Adrenal gland (tissue), 5 donors: ENCODE measurements around the gene DDX31.

Experiments used
- POLR2A ChIP-seq, 2 donors: fragments of 450-650 bp; IDR thresholded peaks; one replicate each; pipeline ENCODE4 v1.6.1; 2017; ENCODE audit warnings: antibody characterized with exemption in 2 of 2, mild to moderate bottlenecking in 2 of 2, moderate library complexity in 1 of 2
- TF ChIP-seq, protein P1 (sequence below), 6 experiments: fragments of 450-650 bp in 4 of 6; fragments of 200-600 bp in 2 of 6; sonication (generic) in 1 of 6; IDR thresholded peaks; 1 replicate in 5 of 6; 2 replicates in 1 of 6; pipeline versions ENCODE4 v1.5.1 to v1.8.0; 2016 to 2021; ENCODE audit warnings: antibody characterized with exemption in 6 of 6, mild to moderate bottlenecking in 2 of 6, moderate library complexity in 1 of 6
- donor health status: DM: no; HTN: no; CAD: no.

- TF ChIP-seq, protein P1, sequence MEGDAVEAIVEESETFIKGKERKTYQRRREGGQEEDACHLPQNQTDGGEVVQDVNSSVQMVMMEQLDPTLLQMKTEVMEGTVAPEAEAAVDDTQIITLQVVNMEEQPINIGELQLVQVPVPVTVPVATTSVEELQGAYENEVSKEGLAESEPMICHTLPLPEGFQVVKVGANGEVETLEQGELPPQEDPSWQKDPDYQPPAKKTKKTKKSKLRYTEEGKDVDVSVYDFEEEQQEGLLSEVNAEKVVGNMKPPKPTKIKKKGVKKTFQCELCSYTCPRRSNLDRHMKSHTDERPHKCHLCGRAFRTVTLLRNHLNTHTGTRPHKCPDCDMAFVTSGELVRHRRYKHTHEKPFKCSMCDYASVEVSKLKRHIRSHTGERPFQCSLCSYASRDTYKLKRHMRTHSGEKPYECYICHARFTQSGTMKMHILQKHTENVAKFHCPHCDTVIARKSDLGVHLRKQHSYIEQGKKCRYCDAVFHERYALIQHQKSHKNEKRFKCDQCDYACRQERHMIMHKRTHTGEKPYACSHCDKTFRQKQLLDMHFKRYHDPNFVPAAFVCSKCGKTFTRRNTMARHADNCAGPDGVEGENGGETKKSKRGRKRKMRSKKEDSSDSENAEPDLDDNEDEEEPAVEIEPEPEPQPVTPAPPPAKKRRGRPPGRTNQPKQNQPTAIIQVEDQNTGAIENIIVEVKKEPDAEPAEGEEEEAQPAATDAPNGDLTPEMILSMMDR (IDR thresholded peaks at IDR 0.05) = no peak
- no peak for TF ChIP-seq POLR2A (IDR thresholded peaks at IDR 0.05)
Measured at GRCh38 chr9:132588098-132588497, 81.7 kb downstream of the DDX31 start.
